Jurkat, Clone E6-1 (cell line): ENCODE results near the gene SMO.
A peak's percentile ranks its signal among the peaks of the same experiment; 100 is the strongest.
"Not testable (repeated sequence)": the region's sequence is repeated elsewhere in the genome, so short reads cannot be mapped to it uniquely, and the experiment has no call there.

Experiments
- DNase-seq: peaks from one replicate; pipeline ENCODE4 v3.0.0-alpha.2; 2011; ENCODE audit warnings: low read depth, low spot score
- H3K4me3 ChIP-seq: 2 replicates; pipeline ENCODE4 v1.5.1; 2011; ENCODE audit warnings: mild to moderate bottlenecking, low read length, control low read depth, moderate library complexity

The SMO gene

DNA sequence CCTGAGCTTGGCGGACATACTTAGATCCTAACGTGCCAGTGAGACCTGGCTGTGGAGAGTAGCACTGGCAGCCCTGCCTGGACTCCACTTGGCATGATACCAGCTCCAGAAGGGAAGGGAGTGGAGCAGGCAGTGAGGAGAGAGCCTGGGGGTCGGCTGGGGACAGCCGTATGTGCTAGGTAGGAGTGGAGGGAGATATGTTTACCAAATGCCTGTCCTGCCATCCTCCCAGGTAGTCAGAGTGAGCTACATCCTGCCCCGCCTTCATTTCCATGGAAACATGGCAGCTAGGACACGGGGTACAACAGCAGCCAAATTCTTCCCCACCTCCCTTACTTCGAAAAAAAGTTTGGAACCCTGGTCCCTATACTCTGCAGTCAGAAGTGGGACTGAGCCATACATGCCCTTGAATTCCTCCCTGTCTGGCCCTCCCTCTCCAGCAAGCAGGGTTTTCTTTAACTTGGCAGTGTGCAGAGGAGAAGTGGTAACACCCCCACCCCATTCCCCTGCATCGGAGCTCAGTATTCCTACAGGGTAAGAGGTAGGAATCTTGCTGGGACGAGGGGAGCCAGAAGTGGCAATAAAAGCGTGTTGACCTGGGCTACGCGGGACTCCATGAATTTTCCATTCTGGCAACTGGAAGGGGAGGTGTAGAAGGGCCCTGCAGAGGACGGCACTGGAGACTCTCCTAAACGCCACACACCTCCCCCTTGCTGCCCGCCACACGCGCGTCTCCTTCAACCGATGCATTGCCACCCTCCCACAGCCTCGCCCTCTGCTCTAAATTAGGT is 20.0 kb upstream of the SMO start:
- no peak for DNase-seq
- no peak overlapping the region for H3K4me3 ChIP-seq

DNA sequence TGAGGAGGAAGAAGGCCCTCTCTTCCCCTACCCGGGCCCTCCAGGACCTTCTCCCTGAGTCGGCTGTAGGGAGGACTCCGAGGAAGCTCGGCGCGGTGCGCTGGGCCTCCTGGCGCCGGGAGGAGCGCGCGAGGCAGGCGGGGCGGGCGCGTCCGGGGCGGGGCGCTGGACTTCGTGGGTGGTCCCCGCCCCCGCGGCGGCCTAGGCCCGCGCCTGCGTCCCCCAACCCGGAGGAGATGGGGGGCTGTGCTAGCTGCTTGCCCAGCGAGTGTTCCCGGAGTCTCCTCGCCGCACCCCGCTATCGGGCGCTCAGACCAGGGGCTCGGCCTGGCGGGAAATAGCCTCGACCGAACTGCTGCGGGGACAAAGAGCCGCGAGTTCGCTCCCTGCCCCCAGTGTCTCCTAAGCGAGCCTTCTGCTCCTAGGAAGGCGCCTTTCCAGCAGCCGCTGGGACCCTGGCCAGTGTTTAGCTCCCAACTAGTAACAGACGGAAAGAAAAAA is 19.2 kb upstream of the SMO start:
- no peak for DNase-seq
- no peak overlapping the region for H3K4me3 ChIP-seq

DNA sequence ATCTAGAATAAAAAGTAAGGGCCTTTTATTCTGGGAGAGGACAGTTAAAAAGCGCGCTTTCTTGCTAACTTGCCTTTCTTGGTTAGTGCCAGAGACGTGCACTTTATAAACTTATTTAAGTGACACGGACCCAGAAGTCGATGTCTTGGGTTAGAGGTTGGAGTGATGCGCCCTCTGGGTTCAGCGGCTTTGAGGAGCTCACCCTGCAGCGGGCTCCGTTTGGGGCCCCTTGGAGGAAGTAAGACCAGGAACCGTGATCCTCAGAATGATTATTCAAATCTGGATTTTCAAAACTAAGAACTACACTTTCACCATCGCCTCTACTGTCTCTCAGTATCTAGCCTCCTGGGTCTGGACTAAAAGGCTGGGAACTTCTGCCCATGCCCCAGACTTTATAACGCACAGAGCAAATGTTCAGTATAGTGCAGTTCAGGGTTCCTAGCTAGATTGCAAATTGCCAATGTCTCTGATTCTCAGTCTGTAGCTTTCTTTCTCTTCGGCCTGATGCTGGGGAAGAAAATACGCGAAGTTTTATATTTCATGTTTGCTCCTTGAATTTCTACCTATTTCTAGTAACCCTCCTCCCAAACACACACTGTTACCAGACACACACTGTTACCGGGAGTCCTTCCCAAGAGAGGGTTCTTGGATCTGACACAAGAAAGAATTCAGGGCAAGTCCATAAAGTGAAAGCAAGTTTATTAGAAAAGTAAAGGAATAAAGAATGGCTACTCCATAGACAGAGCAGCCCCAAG is 18.6 kb upstream of the SMO start:
- DNase-seq = no peak
- no peak overlapping the region for H3K4me3 ChIP-seq

DNA sequence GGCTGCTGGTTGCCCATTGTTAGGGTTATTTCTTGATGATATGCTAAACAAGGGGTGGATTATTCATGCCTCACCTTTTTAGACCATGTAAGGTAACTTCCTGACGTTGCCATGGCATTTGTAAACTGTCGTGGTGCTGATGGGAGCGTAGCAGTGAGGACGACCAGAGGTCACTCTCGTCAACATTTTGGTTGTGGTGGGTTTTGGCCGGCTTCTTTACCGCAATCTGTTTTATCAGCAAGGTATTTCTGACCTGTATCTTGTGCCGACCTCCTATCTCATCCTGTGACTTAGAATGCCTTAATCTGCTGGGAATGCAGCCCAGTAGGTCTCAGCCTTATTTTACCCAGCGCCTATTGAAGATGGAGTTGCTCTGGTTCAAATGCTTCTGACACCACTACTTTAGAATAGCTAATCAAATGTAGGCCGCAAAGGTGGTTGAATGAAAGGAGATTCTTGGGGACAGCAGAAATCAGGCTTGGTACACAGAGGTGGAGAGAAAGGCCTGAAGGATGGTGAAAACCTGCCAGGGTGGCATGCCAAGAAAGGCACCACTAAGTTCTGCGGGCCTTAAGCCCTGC is 17.9 kb upstream of the SMO start:
- no peak for DNase-seq
- no peak overlapping the region for H3K4me3 ChIP-seq

DNA sequence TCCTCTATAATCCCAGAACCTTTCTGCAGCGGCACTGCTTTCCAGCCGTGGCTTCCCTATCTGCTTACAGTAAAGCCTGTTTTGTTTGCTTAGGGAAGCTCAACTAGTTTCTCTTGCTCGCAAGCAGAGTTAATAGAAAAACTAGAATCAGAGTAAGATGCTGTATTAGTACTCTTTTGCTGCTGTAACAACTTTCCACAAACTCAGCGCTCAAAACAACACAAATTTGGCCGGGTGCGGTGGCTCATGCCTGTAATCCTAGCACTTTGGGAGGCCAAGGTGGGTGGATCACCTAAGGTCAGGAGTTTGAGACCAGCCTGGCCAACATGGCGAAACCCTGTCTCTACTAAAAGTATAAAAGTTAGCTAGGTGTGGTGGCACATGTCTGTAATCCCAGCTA is 14.6 kb upstream of the SMO start:
- not testable (repeated sequence) for H3K4me3 ChIP-seq, DNase-seq

DNA sequence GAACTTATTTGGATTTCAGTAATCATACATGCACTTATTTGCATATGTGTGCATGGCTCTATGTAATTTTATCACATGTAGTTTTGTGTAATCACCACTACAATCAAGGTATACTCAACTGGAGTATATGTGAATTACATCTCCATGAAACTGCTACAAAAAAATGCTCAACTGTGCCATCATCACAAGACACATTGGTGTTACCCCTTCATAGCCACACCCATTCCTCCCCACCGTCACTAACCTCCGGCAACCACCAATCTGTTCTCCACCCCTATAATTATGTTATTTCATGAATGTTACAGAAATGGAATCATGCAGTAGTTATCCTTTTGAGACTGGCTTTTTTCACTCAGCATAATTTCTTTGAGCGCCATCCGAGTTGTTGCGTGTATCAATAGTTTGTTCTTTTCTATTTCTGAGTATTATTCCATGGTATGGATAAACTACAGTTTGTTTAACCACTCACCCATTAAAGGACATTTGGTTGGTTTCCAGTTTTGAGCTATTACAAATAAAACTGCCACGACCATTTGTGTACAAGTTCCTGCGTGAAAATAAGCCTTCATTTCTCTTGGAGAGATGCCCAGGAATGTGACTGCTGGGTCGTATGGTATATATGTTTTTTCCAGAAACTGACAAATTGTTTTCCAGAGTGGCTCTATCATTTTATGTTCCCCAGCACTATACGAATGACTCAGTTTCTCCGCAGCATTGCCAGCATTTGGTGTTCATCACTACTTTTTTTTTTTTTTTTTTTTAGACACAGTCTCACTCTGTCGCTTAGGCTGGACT is 11.3 kb upstream of the SMO start:
- no peak for DNase-seq
- H3K4me3 ChIP-seq = no peak overlapping the region

DNA sequence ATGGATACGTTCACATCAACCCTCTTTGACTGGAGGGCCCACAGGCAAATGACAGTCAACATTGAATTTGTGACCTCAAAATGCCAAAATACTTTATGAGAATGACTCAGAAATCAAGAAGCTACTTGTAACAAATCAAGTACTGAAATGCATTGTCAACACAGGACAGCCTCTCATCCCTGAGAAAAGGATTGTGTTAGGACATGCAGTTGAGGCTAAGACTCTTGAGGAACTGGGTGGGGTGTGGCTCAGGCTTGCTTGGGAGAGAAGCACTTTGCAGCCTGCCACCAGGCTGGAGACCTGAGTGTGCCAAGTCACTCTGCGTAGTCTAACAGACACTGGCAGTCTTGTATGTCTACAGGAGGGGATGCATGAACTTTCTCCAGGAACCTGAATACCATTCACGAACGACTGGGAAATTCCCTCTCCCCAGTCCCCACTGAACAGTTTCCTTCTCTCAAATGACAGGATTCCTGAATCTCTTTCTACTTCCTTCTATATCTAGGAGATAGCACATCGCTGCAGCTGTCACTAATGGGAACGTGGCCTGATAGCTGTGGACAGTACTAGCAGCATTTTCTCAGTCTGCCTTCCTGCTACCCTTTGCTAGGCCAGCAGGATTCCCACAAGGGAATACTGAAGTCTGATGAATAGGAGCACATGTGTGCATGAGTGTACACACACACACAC is 3.3 kb upstream of the SMO start:
- no peak overlapping the region for H3K4me3 ChIP-seq
- no peak for DNase-seq

DNA sequence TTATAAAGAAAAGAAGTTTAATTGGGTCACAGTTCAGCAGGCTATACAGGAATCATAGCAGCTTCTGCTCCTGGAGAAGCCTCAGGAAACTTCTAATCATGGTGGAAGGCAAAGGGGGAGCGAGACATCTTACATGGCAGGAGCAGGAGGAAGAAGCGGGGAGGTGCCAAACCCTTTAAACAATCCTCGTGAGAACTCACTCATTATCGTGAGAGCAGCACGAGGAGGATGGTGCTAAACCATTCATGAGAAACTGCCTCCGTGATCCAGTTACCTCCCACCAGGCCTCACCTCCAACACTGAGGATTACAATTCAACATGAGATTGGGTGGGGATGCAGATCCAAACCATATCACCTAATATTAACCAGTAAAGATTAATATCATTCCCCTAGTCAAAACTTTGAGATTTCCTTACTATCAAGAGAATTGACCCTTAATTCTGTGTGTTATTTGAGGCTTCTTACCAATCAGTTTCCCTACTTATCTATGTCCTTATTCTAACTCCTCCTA is 1.6 kb upstream of the SMO start:
- H3K4me3 ChIP-seq = no peak overlapping the region
- DNase-seq = no peak

DNA sequence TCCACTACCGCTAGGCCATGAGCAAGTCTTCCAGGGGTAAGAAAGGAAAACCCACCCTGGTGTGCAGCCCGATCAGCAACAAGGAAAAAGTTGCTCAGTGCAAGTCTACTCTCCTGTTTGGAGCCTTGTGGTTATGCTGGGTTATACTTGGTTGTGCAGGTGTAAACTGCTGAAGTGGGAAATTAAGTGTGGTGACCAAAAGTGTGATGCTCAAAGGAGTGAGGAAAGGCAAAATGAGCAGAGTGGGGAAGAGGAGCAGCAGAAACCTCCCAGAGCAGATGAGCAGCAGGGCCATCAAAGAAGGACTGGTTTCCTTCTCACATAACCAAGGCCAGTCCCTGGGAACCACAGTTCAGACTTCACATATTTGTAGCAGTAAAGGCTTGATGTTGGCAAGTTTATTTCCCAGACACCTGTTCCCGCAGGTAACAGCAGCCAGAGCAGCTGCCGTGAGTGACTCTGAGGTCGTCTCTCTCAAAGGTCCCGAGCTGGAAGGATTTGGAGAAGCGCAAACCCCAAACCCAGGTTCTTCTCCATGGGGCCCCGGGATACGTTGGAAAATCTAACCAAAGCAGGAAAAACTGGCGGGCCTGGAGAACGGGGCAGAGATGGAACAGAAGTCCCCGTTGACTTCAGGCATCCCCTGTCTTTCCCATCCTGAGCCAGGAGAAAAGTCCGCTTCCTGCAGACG is 607 bp upstream of the SMO start:
- H3K4me3 ChIP-seq = peak overlapping the region; percentile 65
- peak; percentile 60 for DNase-seq

DNA sequence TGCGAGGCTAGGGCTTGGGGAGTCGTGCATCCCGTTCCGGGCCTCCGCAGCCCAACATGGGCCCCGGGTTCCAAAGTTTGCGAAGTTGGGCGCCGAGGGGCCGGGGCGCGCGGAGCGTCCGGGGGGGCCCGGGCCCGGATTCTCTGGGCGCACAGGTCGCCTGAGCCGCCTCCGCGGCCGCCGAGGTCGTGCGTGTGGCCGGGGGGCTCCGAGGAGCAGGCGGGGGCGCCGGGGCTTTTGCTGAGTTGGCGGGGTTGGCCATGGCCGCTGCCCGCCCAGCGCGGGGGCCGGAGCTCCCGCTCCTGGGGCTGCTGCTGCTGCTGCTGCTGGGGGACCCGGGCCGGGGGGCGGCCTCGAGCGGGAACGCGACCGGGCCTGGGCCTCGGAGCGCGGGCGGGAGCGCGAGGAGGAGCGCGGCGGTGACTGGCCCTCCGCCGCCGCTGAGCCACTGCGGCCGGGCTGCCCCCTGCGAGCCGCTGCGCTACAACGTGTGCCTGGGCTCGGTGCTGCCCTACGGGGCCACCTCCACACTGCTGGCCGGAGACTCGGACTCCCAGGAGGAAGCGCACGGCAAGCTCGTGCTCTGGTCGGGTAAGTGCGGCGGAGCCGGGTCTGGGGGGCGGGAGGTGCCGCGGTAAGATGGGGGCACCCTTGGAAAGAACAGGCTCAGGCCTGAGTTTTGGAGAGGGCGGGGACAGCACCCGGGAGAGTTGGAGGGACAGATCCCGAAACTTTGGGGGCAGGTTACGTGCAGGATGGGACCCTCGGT is 643 bp downstream of the SMO start:
- DNase-seq = no peak
- H3K4me3 ChIP-seq = peak overlapping the region; percentile 65

DNA sequence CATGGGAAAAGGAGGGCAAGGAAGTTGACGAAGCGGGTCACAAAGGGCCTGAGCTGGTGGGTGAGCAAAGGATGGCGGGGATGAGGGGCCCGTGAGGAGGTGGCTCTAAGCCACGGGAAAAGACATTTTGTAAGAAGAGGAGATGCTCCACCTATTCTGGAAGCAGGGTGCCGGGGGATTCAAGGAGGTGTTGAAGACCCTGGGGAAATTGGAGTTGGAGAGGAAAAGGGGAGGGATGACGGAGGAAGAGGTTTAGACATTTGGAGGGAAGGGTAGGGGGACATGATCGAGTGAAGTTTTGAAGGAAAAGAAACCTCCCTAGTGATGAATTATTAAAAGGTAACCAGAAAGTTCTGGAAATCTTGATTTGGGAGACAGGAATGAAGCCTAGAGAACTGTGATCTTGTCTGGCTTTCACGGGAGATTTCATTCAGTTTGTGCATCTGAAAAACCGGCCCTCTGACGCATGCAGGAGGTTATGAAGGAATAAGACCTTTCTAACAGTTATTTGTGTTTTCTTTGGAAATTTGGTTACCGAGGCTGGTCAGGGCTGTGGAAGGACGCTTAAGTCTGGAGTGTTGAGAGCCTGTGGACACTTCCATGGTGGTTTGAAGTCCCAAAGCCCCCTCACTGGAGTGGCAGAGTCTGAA is 1.4 kb downstream of the SMO start:
- peak overlapping the region; percentile 65 for H3K4me3 ChIP-seq
- no peak for DNase-seq

DNA sequence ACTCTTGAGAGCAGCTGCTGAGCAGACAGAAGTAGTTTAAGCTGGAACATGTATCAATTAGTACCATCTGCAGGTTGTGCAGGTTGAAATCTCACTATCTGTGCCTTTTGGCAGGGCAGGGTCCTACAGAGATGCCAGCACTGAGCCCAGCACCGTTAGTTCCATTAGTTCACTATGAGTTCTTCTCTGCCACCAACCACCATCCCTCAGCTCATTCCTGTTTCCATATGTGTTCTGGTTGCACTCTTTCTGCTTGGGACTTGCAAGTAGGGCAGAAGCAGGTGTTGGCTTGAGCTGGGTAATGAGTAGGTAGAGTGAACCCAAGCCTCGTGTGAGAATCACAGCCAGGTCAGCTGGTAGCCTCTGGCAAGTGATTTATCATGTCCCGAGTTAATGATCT is 2.8 kb downstream of the SMO start:
- DNase-seq = no peak
- H3K4me3 ChIP-seq = no peak overlapping the region

DNA sequence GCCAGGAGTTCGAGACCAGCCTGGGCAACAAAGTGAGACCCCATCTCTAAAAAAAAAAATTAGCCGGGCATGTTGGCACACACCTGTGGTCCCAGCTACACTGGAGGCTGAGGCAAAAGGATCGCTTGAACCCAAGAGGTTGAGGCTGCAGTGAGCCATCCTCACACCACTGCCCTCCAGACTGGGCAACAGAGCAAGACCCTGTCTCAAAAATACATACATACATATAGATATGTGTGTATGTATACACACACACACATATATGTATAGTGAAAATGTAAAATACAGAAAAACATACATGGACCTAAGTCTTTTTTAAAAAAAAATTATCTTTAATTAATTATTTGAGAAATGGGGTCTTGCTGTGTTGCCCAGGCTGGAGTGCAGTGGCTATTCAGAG is 5.5 kb downstream of the SMO start:
- H3K4me3 ChIP-seq = no peak overlapping the region
- DNase-seq = no peak

DNA sequence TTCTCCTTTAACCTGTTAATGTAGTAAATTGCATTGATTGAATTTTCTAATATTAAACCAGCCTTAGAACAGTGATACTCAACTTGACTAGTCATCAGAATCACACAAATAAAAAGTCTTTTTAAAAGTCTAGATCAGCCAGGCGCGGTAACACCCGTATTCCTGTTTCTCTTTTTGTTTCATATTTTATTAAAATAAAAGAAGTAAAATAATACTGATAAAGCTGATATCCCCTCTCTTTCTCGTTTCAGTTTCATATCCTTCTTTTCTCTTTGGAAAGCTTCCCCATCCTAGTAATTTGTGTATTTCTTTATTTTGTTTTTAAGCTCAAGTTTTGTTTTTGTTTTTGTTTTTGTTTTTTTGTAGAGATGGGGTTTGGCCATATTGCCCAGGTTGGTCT is 9.3 kb downstream of the SMO start:
- no peak overlapping the region for H3K4me3 ChIP-seq

DNA sequence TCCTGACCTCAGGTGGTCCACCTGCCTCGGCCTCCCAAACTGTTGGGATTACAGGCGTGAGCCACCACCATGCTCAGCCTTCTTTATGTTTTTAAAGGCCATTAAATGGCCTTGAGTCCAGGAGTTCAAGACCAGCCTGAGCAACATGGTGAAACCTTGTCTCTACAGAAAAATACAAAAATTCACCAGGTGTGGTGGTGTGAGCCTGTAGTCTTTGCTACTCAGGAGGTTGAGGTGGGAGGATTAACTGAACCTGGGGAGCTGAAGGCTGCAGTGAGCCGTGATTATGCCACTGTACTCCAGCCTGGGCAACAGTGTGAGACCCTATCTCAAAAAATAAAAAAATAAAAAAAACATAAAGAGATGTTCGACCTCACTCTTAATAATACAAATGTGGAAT is 11.0 kb downstream of the SMO start:
- H3K4me3 ChIP-seq = no peak overlapping the region
- no peak for DNase-seq

More for the DNA sequence above, 9.3 kb downstream of the SMO start:
- DNase-seq = no peak

DNA sequence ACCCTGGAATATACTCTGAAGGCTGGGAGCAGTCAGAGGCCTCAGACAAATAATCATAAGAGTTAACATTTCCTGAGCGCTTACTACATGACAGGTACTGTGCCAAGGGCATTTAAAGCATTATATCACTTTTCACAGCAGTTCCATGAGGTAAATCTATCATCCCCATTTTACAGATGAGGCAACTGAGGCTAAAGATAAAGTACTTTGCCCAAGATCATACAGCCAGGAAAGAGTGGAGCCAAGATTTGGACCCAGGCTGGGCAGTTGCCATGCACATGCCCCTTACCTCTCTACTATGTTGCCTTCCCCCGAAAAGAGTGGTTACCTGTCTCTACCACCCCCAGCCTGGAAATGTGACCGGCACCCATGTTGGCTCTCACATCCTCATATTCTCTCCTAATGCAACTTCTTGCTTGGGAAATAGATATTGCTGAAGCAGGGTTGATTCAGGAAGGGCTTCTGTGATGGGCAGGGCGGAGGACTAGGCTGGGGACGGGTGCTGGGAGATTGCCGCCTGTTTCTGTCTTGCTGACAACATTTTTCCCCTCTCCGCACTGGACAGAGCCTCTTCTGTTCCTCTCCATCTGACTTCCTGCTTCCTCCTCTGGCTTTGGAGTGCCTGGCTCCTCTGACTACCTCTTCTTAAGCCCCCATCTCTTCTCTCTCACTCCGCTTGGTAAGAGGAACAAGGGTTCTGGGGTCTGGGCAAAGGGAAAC is 13.8 kb downstream of the SMO start:
- no peak for DNase-seq
- H3K4me3 ChIP-seq = no peak overlapping the region
